Thymus (tissue), 11 donors: ENCODE measurements around the gene FAM76B. TPM values are rescaled to one million over a fixed set of nuclear protein-coding genes. Genes with fewer than 3 reads are reported as not detected.

ENCODE experiments used
- DNase-seq, 9 donors: peaks; one replicate each; pipeline ENCODE4 v3.0.0-alpha.2; 2013; ENCODE audit warnings: low spot score in 9 of 9, low read depth in 6 of 9, missing footprints in 1 of 9
- H3K27ac ChIP-seq, 2 donors: one replicate each; pipeline ENCODE4 v1.5.1; 2013; ENCODE audit warnings: control low read depth in 1 of 2, low read depth in 1 of 2, low read length in 1 of 2, mild to moderate bottlenecking in 1 of 2, moderate library complexity in 1 of 2
- H3K27me3 ChIP-seq, 2 donors: one replicate each; pipeline ENCODE4 v1.5.1; 2013; ENCODE audit warnings: low read length in 1 of 2; ENCODE audit not compliant: control insufficient read depth in 2 of 2, insufficient read depth in 1 of 2
- H3K36me3 ChIP-seq, 2 donors: one replicate each; pipeline ENCODE4 v1.5.1; 2013; ENCODE audit warnings: low read length in 1 of 2, mild to moderate bottlenecking in 1 of 2, moderate library complexity in 1 of 2; ENCODE audit not compliant: control insufficient read depth in 2 of 2, insufficient read depth in 2 of 2
- H3K4me1 ChIP-seq, 2 donors: one replicate each; pipeline ENCODE4 v1.5.1; 2013; ENCODE audit warnings: low read length in 2 of 2; ENCODE audit not compliant: control insufficient read depth in 2 of 2, insufficient read depth in 2 of 2
- H3K4me3 ChIP-seq, 2 donors: one replicate each; pipeline ENCODE4 v1.5.1; 2013; ENCODE audit warnings: low read length in 2 of 2, control low read depth in 1 of 2, mild to moderate bottlenecking in 1 of 2
- H3K9me3 ChIP-seq, 2 donors: one replicate each; pipeline ENCODE4 v1.5.1; 2013; ENCODE audit warnings: low read length in 1 of 2, mild to moderate bottlenecking in 1 of 2; ENCODE audit not compliant: control insufficient read depth in 2 of 2, insufficient read depth in 1 of 2
- WGBS: extraction: QIAGEN DNeasy Blood & Tissue Kit; methylation state at CpG from one replicate; pipeline ENCODE4 v1.1.7; 2013; 5-methylcytosine and 5-hydroxymethylcytosine counted together
- polyA plus RNA-seq: library from polyadenylated mRNA; stranded (reverse); fragments of 200-250 nt; gene quantifications from one replicate; pipeline ENCODE4 v1.2.3, GENCODE V29; 2013
- total RNA-seq: library from RNA; stranded (reverse); fragments of 120-200 nt; gene quantifications from one replicate; pipeline ENCODE4 v1.2.4, GENCODE V29; 2013
- donor health status: healthy.

FAM76B gene
- total and polyA plus RNA-seq, 2 donors, result 27.5 to 47.6 TPM

- Histone ChIP-seq H3K27me3 (no peaks in the 10 kb centered on the region), H3K4me3 (no peak overlapping the region), H3K9me3 (no peaks in the 10 kb centered on the region), H3K27ac (no peak overlapping the region), H3K4me1 (no peaks in the 10 kb centered on the region), H3K36me3 (no peaks in the 10 kb centered on the region)
- WGBS, result 95% methylated on average over 3 of the region's 3 CpGs
- no peak for DNase-seq
Measured at GRCh38 chr11:95762534-95762933, 27.0 kb downstream of the FAM76B start.

GRCh38 chr11:95760941-95761340, 28.6 kb downstream of the FAM76B start:
- Histone ChIP-seq H3K4me1 (no peaks in the 10 kb centered on the region), H3K9me3 (no peaks in the 10 kb centered on the region), H3K27ac (no peak overlapping the region), H3K4me3 (no peak overlapping the region), H3K27me3 (no peaks in the 10 kb centered on the region), H3K36me3 (no peaks in the 10 kb centered on the region)
- DNase-seq, result no peak
- WGBS, result 97% methylated on average over 1 of the region's 1 CpG

- H3K27me3 ChIP-seq, result no peaks in the 10 kb centered on the region
- H3K4me1 ChIP-seq, result no peaks in the 10 kb centered on the region
- no peaks in the 10 kb centered on the region for H3K36me3 ChIP-seq
- H3K27ac ChIP-seq, result no peak overlapping the region
- 98% methylated on average over 1 of the region's 1 CpG for WGBS
- no peak overlapping the region for H3K4me3 ChIP-seq
- DNase-seq, result no peak
- H3K9me3 ChIP-seq, result no peaks in the 10 kb centered on the region
Measured at GRCh38 chr11:95751515-95751914, 38.1 kb downstream of the FAM76B start.

- Histone ChIP-seq H3K4me3 (no peak overlapping the region), H3K4me1 (no peaks in the 10 kb centered on the region), H3K36me3 (no peaks in the 10 kb centered on the region), H3K9me3 (no peaks in the 10 kb centered on the region), H3K27me3 (no peaks in the 10 kb centered on the region), H3K27ac (no peak overlapping the region)
- DNase-seq, result no peak
- WGBS, result 98% methylated on average over 1 of the region's 1 CpG
Measured at GRCh38 chr11:95750101-95750500, 39.5 kb downstream of the FAM76B start.

GRCh38 chr11:95739108-95739938, 50.3 kb downstream of the FAM76B start:
- Histone ChIP-seq H3K4me1 (peaks cover 0 to under 1% of the 10 kb centered on the region in 2 donors), H3K27ac (no peak overlapping the region), H3K36me3 (no peaks in the 10 kb centered on the region), H3K4me3 (no peak overlapping the region), H3K27me3 (no peaks in the 10 kb centered on the region), H3K9me3 (no peaks in the 10 kb centered on the region)
- no peak for DNase-seq
- WGBS, result 49% methylated on average over 1 of the region's 1 CpG

GRCh38 chr11:95736809-95737208, 52.8 kb downstream of the FAM76B start:
- Histone ChIP-seq H3K36me3 (no peaks in the 10 kb centered on the region), H3K9me3 (no peaks in the 10 kb centered on the region), H3K27me3 (no peaks in the 10 kb centered on the region), H3K4me3 (no peak overlapping the region), H3K27ac (no peak overlapping the region), H3K4me1 (peaks cover 2 to 9% of the 10 kb centered on the region in 2 donors)
- 92% methylated on average over 2 of the region's 2 CpGs for WGBS
- DNase-seq, result no peak

- no peaks in the 10 kb centered on the region for H3K36me3 ChIP-seq
- H3K27me3 ChIP-seq, result no peaks in the 10 kb centered on the region
- 64% methylated on average over 7 of the region's 7 CpGs for WGBS
- peaks cover 2 to 9% of the 10 kb centered on the region in 2 donors for H3K4me1 ChIP-seq
- H3K4me3 ChIP-seq, result no peak overlapping the region
- no peak for DNase-seq
- H3K27ac ChIP-seq, result no peak overlapping the region
- no peaks in the 10 kb centered on the region for H3K9me3 ChIP-seq
Measured at GRCh38 chr11:95736355-95736754, 53.2 kb downstream of the FAM76B start.

GRCh38 chr11:95734009-95734572, 55.5 kb downstream of the FAM76B start:
- DNase-seq, result peak in 3 of 9 donors; percentile 22 to 61 (median 31)
- Histone ChIP-seq H3K36me3 (no peaks in the 10 kb centered on the region), H3K9me3 (no peaks in the 10 kb centered on the region), H3K4me3 (no peak overlapping the region), H3K27ac (no peak overlapping the region), H3K27me3 (no peaks in the 10 kb centered on the region), H3K4me1 (peaks cover 2 to 9% of the 10 kb centered on the region in 2 donors)
- WGBS, result 5% methylated on average over 4 of the region's 4 CpGs

GRCh38 chr11:95732930-95733602, 56.5 kb downstream of the FAM76B start:
- no peaks in the 10 kb centered on the region for H3K27me3 ChIP-seq
- H3K9me3 ChIP-seq, result no peaks in the 10 kb centered on the region
- H3K27ac ChIP-seq, result no peak overlapping the region
- no peaks in the 10 kb centered on the region for H3K36me3 ChIP-seq
- peaks cover 2 to 9% of the 10 kb centered on the region in 2 donors for H3K4me1 ChIP-seq
- no peak for DNase-seq
- 29% methylated on average over 2 of the region's 2 CpGs for WGBS
- H3K4me3 ChIP-seq, result no peak overlapping the region
